ENCODE measurements around the gene ASPRV1.

Gene ASPRV1

DNA sequence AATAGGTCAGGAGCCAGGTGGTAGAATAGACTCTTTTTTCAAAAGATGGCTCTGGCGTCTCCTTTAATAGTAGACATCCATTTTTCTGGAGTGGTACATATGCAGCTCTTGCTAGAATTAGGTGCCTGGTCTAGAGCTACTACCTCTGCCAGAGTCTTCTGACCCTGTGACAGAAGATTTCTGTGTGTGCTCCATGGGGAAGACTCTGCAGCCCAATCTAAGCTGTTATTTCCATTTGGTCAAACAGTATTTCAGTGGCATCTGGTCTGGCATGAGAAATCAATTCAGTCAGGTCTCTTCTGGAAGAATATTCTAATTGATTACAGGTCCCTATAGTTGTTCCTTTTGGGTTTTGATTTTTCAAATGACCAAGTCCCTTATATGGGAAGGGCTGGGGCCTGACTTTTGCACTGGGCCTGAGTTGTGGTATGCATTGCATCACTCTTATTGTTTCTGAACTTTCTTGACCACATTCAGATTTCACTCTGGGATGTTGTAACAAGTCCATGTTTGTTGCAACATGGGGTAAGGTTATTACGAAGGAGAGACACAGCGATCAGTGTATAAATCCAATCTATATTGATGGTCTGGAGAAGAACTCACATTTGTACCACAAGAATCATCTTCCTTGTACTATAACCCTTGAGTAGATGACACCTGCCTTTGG lies 34.4 kb downstream of the ASPRV1 start:
- DNase-seq = no peak
- Histone ChIP-seq H3K27ac (ENCODE audit: insufficient read depth in 1 of 2, low read depth in 1 of 2, low read length in 2 of 2, poor library complexity in 1 of 2, severe bottlenecking in 2 of 2) (no peak overlapping the region), H3K27me3 (replicated peaks in 2 of 5; ENCODE audit: control insufficient read depth in 4 of 5, insufficient read depth in 5 of 5, low read length in 4 of 5) (no peaks in the 10 kb centered on the region), H3K36me3 (ENCODE audit: control insufficient read depth in 4 of 4, insufficient read depth in 4 of 4, low read length in 3 of 4) (peaks cover 15 to 53% (median 24%) of the 10 kb centered on the region in 4 experiments), H3K9me3 (ENCODE audit: control extremely low read depth in 1 of 5, control insufficient read depth in 4 of 5, insufficient read depth in 2 of 5, low read depth in 1 of 5, low read length in 4 of 5) (no peaks in the 10 kb centered on the region), H3K4me3 (ENCODE audit: control insufficient read depth in 1 of 7, extremely low read depth in 1 of 7, insufficient read depth in 4 of 7, low read depth in 2 of 7, low read length in 6 of 7) (peak overlapping the region in 1 of 7 experiments; percentile 27), H3K4me1 (ENCODE audit: control extremely low read depth in 1 of 4, control insufficient read depth in 4 of 4, insufficient read depth in 4 of 4, low read length in 3 of 4) (peaks cover 3 to 11% (median 4%) of the 10 kb centered on the region in 4 experiments)
- 90% methylated on average over 3 of the region's 3 CpGs for WGBS (ENCODE audit: insufficient coverage)
- CTCF ChIA-PET = interaction anchor here (0.7 to 1.5 kb wide), 3 partner anchors 8 to 16 kb away, joined by 3 read pairs; no protein-coding TSS in a partner anchor
- POLR2A ChIA-PET = no interaction called here

DNA sequence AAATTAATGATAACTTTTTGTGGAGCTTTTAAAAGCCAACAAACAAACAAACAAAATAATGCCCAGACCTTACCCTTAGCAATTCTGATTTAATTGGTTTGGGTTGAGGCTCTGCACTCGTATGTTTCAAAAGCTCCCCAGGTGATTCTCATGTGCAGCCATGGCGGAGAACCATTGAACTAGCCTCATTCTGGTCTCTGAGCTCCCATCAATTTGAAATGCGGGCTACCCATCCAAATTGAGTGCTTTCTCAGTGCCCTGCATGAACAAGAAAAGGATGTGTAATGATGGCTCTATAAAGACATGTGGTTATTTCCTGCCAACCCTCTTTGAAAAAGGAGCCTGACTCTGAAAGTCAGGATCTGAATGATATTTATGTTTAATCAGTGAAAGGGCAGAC lies 38.3 kb downstream of the ASPRV1 start:
- H3K4me1 ChIP-seq (ENCODE audit: control extremely low read depth in 1 of 4, control insufficient read depth in 4 of 4, insufficient read depth in 4 of 4, low read length in 3 of 4) = peaks cover 0 to 11% (median 3%) of the 10 kb centered on the region in 4 experiments
- H3K36me3 ChIP-seq (ENCODE audit: control insufficient read depth in 4 of 4, insufficient read depth in 4 of 4, low read length in 3 of 4) = peaks cover 23 to 66% (median 29%) of the 10 kb centered on the region in 4 experiments
- WGBS (ENCODE audit: insufficient coverage) = 100% methylated on average over 2 of the region's 3 CpGs
- no peak overlapping the region for H3K4me3 ChIP-seq (ENCODE audit: control insufficient read depth in 1 of 7, extremely low read depth in 1 of 7, insufficient read depth in 4 of 7, low read depth in 2 of 7, low read length in 6 of 7)
- no peaks in the 10 kb centered on the region for H3K9me3 ChIP-seq (ENCODE audit: control extremely low read depth in 1 of 5, control insufficient read depth in 4 of 5, insufficient read depth in 2 of 5, low read depth in 1 of 5, low read length in 4 of 5)
- POLR2A ChIA-PET = no interaction called here
- H3K27me3 ChIP-seq (replicated peaks in 2 of 5; ENCODE audit: control insufficient read depth in 4 of 5, insufficient read depth in 5 of 5, low read length in 4 of 5) = no peaks in the 10 kb centered on the region
- H3K27ac ChIP-seq (ENCODE audit: insufficient read depth in 1 of 2, low read depth in 1 of 2, low read length in 2 of 2, poor library complexity in 1 of 2, severe bottlenecking in 2 of 2) = no peak overlapping the region
- CTCF ChIA-PET = interaction anchor here (0.8 to 2.8 kb wide), 3 partner anchors 8 to 11 kb away, joined by 3 to 9 read pairs (median 4); no protein-coding TSS in a partner anchor
- no peak for DNase-seq

DNA sequence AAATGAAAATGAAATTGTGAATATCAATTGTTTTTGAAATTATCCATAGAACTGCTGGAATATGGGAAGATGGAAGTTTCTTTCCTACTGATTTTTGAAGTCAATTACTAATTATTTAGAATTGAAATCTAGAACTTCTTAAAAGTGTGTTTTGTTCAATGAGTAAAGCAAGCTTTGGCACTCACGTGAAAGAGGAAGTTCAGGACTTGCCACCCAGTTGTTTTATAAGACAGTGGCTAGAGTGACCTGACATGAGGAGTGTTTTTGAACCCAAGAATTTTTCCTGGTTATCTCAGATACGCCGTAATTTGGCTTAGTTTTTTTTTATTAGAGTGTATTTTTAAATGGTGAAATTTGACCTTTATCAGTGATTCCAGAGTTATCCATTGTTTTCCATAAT lies 43.0 kb downstream of the ASPRV1 start:
- POLR2A ChIA-PET = interaction anchor here (0.7 kb wide), 1 partner anchor 28 kb away, joined by 3 read pairs; no protein-coding TSS in a partner anchor
- H3K36me3 ChIP-seq (ENCODE audit: control insufficient read depth in 4 of 4, insufficient read depth in 4 of 4, low read length in 3 of 4) = peaks cover 16 to 45% (median 21%) of the 10 kb centered on the region in 4 experiments
- H3K4me3 ChIP-seq (ENCODE audit: control insufficient read depth in 1 of 7, extremely low read depth in 1 of 7, insufficient read depth in 4 of 7, low read depth in 2 of 7, low read length in 6 of 7) = peak overlapping the region in 2 of 7 experiments; percentile 8 to 87
- peak overlapping the region in 1 of 2 experiments; percentile 47 for H3K27ac ChIP-seq (ENCODE audit: insufficient read depth in 1 of 2, low read depth in 1 of 2, low read length in 2 of 2, poor library complexity in 1 of 2, severe bottlenecking in 2 of 2)
- no peaks in the 10 kb centered on the region for H3K9me3 ChIP-seq (ENCODE audit: control extremely low read depth in 1 of 5, control insufficient read depth in 4 of 5, insufficient read depth in 2 of 5, low read depth in 1 of 5, low read length in 4 of 5)
- peaks cover 6 to 41% (median 32%) of the 10 kb centered on the region in 4 experiments for H3K4me1 ChIP-seq (ENCODE audit: control extremely low read depth in 1 of 4, control insufficient read depth in 4 of 4, insufficient read depth in 4 of 4, low read length in 3 of 4)
- CTCF ChIA-PET = interaction anchor here (1.0 to 1.6 kb wide), 2 partner anchors 64 to 225 kb away, joined by 3 to 4 read pairs; no protein-coding TSS in a partner anchor
- H3K27me3 ChIP-seq (replicated peaks in 2 of 5; ENCODE audit: control insufficient read depth in 4 of 5, insufficient read depth in 5 of 5, low read length in 4 of 5) = no peaks in the 10 kb centered on the region
- 0% methylated on average over 1 of the region's 3 CpGs for WGBS (ENCODE audit: insufficient coverage)
- peak in 2 of 3 donors; percentile 57 to 69 for DNase-seq

DNA sequence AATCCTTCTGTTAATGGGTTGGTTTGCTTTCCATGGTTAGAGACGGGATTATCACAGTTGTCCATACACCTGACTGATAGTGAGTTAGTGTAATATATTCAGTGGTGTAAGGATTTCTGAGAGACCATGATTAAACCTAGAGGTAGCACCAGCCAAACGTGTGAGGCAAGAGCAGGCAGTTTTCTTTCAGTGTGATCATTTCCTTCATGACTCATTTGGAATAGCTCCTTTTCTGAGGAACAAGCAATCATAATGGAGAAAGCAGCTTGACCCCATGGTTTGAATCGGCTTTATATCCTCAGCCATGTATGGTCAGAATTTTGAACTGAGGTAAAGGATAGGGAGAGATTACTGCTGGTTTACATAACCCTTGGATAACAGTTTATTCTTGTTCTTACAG lies 43.6 kb downstream of the ASPRV1 start:
- no peaks in the 10 kb centered on the region for H3K27me3 ChIP-seq (replicated peaks in 2 of 5; ENCODE audit: control insufficient read depth in 4 of 5, insufficient read depth in 5 of 5, low read length in 4 of 5)
- WGBS (ENCODE audit: insufficient coverage) = 29% methylated on average over 1 of the region's 3 CpGs
- no peaks in the 10 kb centered on the region for H3K9me3 ChIP-seq (ENCODE audit: control extremely low read depth in 1 of 5, control insufficient read depth in 4 of 5, insufficient read depth in 2 of 5, low read depth in 1 of 5, low read length in 4 of 5)
- CTCF ChIA-PET = interaction anchor here (1.0 to 6.8 kb wide), 5 partner anchors 27 to 225 kb away, joined by 3 to 38 read pairs (median 3); no protein-coding TSS in a partner anchor
- peak overlapping the region in 2 of 7 experiments; percentile 8 to 87 for H3K4me3 ChIP-seq (ENCODE audit: control insufficient read depth in 1 of 7, extremely low read depth in 1 of 7, insufficient read depth in 4 of 7, low read depth in 2 of 7, low read length in 6 of 7)
- peak overlapping the region in 1 of 2 experiments; percentile 47 for H3K27ac ChIP-seq (ENCODE audit: insufficient read depth in 1 of 2, low read depth in 1 of 2, low read length in 2 of 2, poor library complexity in 1 of 2, severe bottlenecking in 2 of 2)
- DNase-seq = peak in 2 of 3 donors; percentile 39 to 54
- POLR2A ChIA-PET = interaction anchor here (0.7 kb wide), 1 partner anchor 28 kb away, joined by 3 read pairs; no protein-coding TSS in a partner anchor
- H3K36me3 ChIP-seq (ENCODE audit: control insufficient read depth in 4 of 4, insufficient read depth in 4 of 4, low read length in 3 of 4) = peaks cover 12 to 40% (median 20%) of the 10 kb centered on the region in 4 experiments
- H3K4me1 ChIP-seq (ENCODE audit: control extremely low read depth in 1 of 4, control insufficient read depth in 4 of 4, insufficient read depth in 4 of 4, low read length in 3 of 4) = peaks cover 6 to 46% (median 32%) of the 10 kb centered on the region in 4 experiments

DNA sequence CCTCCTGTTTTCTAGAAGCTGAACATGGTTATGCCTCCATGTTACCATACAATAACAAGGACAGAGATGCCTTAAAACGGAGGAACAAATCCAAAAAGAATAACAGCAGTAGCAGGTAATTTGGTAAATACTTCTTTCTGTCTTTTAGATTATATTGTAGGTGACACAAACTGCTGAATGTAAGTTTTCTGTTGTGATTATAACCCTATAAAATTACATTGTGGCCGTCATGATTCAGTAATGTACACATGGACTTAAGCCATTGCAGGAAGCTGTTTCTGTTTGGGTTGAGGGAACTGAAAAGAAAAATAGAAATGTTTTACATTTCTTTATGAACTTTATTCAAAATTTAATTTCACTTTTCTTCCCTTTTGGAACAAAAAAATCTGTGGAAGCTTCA lies 45.3 kb downstream of the ASPRV1 start:
- no peak for DNase-seq
- H3K9me3 ChIP-seq (ENCODE audit: control extremely low read depth in 1 of 5, control insufficient read depth in 4 of 5, insufficient read depth in 2 of 5, low read depth in 1 of 5, low read length in 4 of 5) = no peaks in the 10 kb centered on the region
- peaks cover 3 to 25% (median 10%) of the 10 kb centered on the region in 4 experiments for H3K36me3 ChIP-seq (ENCODE audit: control insufficient read depth in 4 of 4, insufficient read depth in 4 of 4, low read length in 3 of 4)
- peak overlapping the region; percentile 64 to 84 for H3K27ac ChIP-seq (ENCODE audit: insufficient read depth in 1 of 2, low read depth in 1 of 2, low read length in 2 of 2, poor library complexity in 1 of 2, severe bottlenecking in 2 of 2)
- ChIA-PET POLR2A (interaction anchor here (0.6 to 1.6 kb wide), 6 partner anchors 13 to 229 kb away, joined by 3 to 5 read pairs (median 3); no protein-coding TSS in a partner anchor), CTCF (interaction anchor here (0.7 to 6.8 kb wide), 7 partner anchors 30 to 227 kb away, joined by 3 to 96 read pairs (median 3); no protein-coding TSS in a partner anchor)
- peaks cover 6 to 49% (median 32%) of the 10 kb centered on the region in 4 experiments for H3K4me1 ChIP-seq (ENCODE audit: control extremely low read depth in 1 of 4, control insufficient read depth in 4 of 4, insufficient read depth in 4 of 4, low read length in 3 of 4)
- WGBS (ENCODE audit: insufficient coverage) = no CpG with 5 or more reads among the region's 2 CpGs
- no peaks in the 10 kb centered on the region for H3K27me3 ChIP-seq (replicated peaks in 2 of 5; ENCODE audit: control insufficient read depth in 4 of 5, insufficient read depth in 5 of 5, low read length in 4 of 5)
- H3K4me3 ChIP-seq (ENCODE audit: control insufficient read depth in 1 of 7, extremely low read depth in 1 of 7, insufficient read depth in 4 of 7, low read depth in 2 of 7, low read length in 6 of 7) = peak overlapping the region in 6 of 7 experiments; percentile 84 to 91 (median 86)

DNA sequence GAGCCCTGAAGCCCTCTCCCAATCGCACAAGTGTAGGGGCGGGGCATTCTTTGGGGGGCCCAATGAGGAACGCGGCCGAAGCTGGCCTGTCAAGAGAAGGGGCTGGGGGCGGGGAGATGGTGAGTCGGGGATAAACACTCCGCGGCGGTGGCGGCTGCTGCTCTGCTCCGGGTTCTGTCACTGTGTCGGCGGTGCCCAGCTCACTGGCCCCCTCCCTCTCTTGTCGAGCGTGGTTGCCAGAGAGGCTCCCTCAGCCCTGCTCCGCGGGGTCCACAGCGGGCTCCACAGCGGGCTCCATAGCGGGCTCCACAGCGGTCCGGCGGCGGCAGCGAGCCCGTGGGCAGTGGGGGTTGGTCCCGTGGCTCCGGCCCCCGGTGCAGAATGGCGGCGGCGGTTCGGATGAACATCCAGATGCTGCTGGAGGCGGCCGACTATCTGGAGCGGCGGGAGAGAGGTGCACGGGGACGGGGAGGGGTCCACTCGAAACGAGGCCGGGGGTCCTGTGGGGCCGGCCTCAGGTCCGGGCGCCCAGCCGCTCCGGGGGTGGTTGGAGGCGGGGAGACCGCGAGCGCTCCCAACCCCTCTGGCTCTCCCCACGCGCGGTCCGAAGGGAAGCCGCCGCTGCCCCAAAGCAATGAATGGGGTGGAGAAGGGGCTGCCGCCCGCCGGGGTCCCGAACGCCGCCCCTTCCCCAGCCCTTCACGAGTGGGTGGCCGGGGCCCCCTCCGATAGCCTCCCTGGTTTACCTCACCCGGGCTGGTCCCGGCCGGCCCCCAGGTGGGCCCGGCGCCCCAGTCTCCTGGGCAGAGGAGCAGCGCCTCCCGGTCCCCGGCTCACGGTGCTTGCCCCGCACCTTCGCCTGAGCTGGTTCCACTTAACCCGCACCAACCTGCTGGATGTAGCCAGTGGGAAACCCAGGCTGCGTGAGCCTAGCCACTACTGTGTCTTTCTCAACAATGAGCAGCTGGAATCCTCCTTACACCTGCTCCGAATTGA lies 46.2 kb downstream of the ASPRV1 start, which contains the start of gene MXD1:
MXD1 (plus strand) TSS at position 160 of the 996 bp plus-strand sequence; CDS start at position 382, 222 bp downstream.
- Histone ChIP-seq H3K9me3 (ENCODE audit: control extremely low read depth in 1 of 5, control insufficient read depth in 4 of 5, insufficient read depth in 2 of 5, low read depth in 1 of 5, low read length in 4 of 5) (no peaks in the 10 kb centered on the region), H3K4me3 (ENCODE audit: control insufficient read depth in 1 of 7, extremely low read depth in 1 of 7, insufficient read depth in 4 of 7, low read depth in 2 of 7, low read length in 6 of 7) (peak within 1 kb of the TSS; percentile 84 to 92 (median 87)), H3K27me3 (replicated peaks in 2 of 5; ENCODE audit: control insufficient read depth in 4 of 5, insufficient read depth in 5 of 5, low read length in 4 of 5) (no peaks in the 10 kb centered on the region), H3K36me3 (ENCODE audit: control insufficient read depth in 4 of 4, insufficient read depth in 4 of 4, low read length in 3 of 4) (peaks cover 0 to 17% (median 5%) of the 10 kb centered on the region in 4 experiments), H3K27ac (ENCODE audit: insufficient read depth in 1 of 2, low read depth in 1 of 2, low read length in 2 of 2, poor library complexity in 1 of 2, severe bottlenecking in 2 of 2) (peak within 1 kb of the TSS; percentile 72 to 90), H3K4me1 (ENCODE audit: control extremely low read depth in 1 of 4, control insufficient read depth in 4 of 4, insufficient read depth in 4 of 4, low read length in 3 of 4) (peaks cover 6 to 49% (median 32%) of the 10 kb centered on the region in 4 experiments)
- POLR2A ChIA-PET = interaction anchor here (0.6 to 2.4 kb wide), 22 partner anchors 9 to 378 kb away, joined by 3 to 18 read pairs (median 4); partner anchors contain the start of genes SNRNP27 and SNRPG
- under 1% methylated on average over 34 of the region's 81 CpGs for WGBS (ENCODE audit: insufficient coverage)
- no peak for DNase-seq
- CTCF ChIA-PET = interaction anchor here (0.6 to 6.8 kb wide), 19 partner anchors 19 to 386 kb away, joined by 3 to 96 read pairs (median 3); partner anchors contain the start of genes C2orf42 and FAM136A
